ENCODE measurements around the gene NINJ1. TPM values are rescaled to one million over a fixed set of nuclear protein-coding genes. Genes with fewer than 3 reads are reported as not detected.

The NINJ1 gene
- total RNA-seq: 21.5 and 86.8 TPM in 2 replicates

GRCh38 chr9:93134015-93134739 lies at the start of gene NINJ1:
Gene NINJ1, minus strand, starts transcription at chr9:93134251. Its CDS starts 34 bp downstream, at chr9:93134217.

GRCh38 chr9:93096131-93096802 lies 37.8 kb downstream of the NINJ1 start, which contains the start of gene CARD19:
Gene CARD19, plus strand, starts transcription at chr9:93096217. Its CDS starts 129 bp downstream, at chr9:93096346.

Other genes starting within 250 kb of the NINJ1 start
- not detected in 2 replicates for gene FGD3, start 186.7 kb downstream of the NINJ1 start, total RNA-seq
- gene SUSD3, start 75.5 kb downstream of the NINJ1 start, total RNA-seq: 0.73 and 1.3 TPM in 2 replicates
- 61.9 and 91.5 TPM in 2 replicates for gene CARD19, start 38.0 kb downstream of the NINJ1 start, total RNA-seq
- 0.15 TPM in 1 of 2 replicates, not detected in the other for gene WNK2, start 49.9 kb upstream of the NINJ1 start, total RNA-seq